SU-DHL-6 (cell line): ENCODE measurements around the gene APC.

Experiments used
- EZH2phosphoT487 ChIP-seq: fragments of 200-600 bp; sonication (generic), shearing (Covaris generic); conservative IDR thresholded peaks from 2 replicates; pipeline ENCODE4 v1.6.1; 2018; ENCODE audit warnings: mild to moderate bottlenecking, antibody characterized with exemption, low read length, moderate library complexity, mixed read lengths
- TF ChIP-seq, protein P1 (sequence below): fragments of 200-600 bp; sonication (generic); IDR thresholded peaks from one replicate; pipeline ENCODE4 v1.5.1; 2017; ENCODE audit warnings: antibody characterized with exemption, mild to moderate bottlenecking, low read length, moderate library complexity; ENCODE audit not compliant: insufficient read depth, poor library complexity, severe bottlenecking

DNA sequence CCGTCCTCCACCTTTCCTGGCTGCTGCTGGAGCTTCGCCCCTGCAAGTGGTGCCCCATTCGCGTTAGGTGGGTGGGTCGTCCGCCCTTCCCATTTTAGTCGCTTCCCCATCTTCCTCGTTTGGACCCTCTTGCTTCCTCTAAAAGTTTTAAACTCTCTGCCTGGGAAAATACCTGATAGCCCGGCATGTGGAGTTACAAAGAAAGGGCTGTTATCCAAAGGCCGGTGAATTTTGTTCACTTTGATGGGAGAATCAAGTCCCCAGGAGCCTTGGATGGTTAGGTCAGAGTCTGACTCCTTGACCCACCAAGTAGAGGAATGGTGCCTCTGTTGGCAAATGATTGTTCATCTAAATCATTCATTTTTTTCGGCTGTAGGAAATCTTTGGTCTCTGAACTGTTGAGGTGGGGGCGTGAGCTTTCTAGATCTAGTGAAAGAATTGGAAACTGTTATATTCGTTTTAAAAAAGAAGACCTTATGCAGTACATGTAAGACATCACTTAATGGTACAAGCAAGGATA is 29.5 kb upstream of the APC start:
- TF ChIP-seq, protein P1, sequence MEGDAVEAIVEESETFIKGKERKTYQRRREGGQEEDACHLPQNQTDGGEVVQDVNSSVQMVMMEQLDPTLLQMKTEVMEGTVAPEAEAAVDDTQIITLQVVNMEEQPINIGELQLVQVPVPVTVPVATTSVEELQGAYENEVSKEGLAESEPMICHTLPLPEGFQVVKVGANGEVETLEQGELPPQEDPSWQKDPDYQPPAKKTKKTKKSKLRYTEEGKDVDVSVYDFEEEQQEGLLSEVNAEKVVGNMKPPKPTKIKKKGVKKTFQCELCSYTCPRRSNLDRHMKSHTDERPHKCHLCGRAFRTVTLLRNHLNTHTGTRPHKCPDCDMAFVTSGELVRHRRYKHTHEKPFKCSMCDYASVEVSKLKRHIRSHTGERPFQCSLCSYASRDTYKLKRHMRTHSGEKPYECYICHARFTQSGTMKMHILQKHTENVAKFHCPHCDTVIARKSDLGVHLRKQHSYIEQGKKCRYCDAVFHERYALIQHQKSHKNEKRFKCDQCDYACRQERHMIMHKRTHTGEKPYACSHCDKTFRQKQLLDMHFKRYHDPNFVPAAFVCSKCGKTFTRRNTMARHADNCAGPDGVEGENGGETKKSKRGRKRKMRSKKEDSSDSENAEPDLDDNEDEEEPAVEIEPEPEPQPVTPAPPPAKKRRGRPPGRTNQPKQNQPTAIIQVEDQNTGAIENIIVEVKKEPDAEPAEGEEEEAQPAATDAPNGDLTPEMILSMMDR, result no peak
- no peak for TF ChIP-seq EZH2phosphoT487
